ENCODE measurements around the gene CCDC188.

DNA sequence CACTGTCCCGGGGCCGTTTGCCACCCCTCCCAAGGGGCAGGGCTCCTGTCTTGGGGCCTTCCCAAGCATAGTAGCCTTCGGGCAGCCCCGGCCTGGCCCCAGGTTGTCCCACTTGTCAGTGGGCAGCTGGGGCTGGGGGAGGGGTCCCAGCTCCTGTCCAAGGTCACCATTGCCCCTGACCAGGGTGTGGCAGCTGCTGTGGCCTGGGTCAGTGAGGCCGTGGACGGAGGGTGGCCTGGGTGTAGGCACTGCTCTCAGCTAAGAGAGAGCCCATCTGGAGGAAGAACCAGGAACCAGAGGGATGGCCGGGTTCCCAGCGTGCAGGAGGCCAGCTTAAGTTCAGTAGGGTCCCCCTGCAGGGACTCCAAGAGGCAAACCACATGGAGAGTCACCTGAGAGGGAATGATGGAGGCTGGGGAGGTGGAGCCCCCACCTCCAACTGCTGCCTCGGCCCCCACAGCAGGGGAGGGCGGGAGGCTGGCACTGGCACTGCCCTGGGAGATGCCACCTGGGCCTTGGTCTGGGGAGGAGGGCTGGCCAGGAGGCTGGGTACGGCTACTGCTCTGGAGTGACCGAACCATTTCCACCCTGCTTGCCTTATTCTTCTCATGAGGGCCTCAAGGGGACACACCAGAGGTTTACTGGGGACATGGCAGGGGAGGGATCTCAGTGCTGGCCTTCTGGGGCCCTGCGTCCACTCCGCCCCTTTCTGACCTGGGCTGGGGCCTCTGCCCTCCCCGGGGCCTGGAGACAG is 6.8 kb upstream of the CCDC188 start:
- TF ChIP-seq, protein P1, sequence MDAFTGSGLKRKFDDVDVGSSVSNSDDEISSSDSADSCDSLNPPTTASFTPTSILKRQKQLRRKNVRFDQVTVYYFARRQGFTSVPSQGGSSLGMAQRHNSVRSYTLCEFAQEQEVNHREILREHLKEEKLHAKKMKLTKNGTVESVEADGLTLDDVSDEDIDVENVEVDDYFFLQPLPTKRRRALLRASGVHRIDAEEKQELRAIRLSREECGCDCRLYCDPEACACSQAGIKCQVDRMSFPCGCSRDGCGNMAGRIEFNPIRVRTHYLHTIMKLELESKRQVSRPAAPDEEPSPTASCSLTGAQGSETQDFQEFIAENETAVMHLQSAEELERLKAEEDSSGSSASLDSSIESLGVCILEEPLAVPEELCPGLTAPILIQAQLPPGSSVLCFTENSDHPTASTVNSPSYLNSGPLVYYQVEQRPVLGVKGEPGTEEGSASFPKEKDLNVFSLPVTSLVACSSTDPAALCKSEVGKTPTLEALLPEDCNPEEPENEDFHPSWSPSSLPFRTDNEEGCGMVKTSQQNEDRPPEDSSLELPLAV (CRISPR knock-in tag; conservative IDR thresholded peaks at IDR 0.05; ENCODE audit: low read depth), result no peak
- TF ChIP-seq, protein P2, sequence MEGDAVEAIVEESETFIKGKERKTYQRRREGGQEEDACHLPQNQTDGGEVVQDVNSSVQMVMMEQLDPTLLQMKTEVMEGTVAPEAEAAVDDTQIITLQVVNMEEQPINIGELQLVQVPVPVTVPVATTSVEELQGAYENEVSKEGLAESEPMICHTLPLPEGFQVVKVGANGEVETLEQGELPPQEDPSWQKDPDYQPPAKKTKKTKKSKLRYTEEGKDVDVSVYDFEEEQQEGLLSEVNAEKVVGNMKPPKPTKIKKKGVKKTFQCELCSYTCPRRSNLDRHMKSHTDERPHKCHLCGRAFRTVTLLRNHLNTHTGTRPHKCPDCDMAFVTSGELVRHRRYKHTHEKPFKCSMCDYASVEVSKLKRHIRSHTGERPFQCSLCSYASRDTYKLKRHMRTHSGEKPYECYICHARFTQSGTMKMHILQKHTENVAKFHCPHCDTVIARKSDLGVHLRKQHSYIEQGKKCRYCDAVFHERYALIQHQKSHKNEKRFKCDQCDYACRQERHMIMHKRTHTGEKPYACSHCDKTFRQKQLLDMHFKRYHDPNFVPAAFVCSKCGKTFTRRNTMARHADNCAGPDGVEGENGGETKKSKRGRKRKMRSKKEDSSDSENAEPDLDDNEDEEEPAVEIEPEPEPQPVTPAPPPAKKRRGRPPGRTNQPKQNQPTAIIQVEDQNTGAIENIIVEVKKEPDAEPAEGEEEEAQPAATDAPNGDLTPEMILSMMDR (CRISPR knock-in tag; IDR thresholded peaks at IDR 0.05), result no peak
- TF ChIP-seq CHD4 (IDR thresholded peaks at IDR 0.05; ENCODE audit: borderline replicate concordance, low read length) (no peak), HOXA7 (CRISPR knock-in tag; IDR thresholded peaks at IDR 0.05) (no peak), ADNP (CRISPR knock-in tag; IDR thresholded peaks at IDR 0.05) (no peak), BRCA1 (CRISPR knock-in tag; IDR thresholded peaks at IDR 0.05) (no peak), RFX5 (IDR thresholded peaks at IDR 0.05; ENCODE audit: low read depth, low read length) (no peak), YY1 (IDR thresholded peaks at IDR 0.05; ENCODE audit: insufficient read depth, insufficient replicate concordance, low read depth, low read length) (no peak), ZNF317 (CRISPR knock-in tag; IDR thresholded peaks at IDR 0.05) (no peak), JUND (CRISPR knock-in tag; IDR thresholded peaks at IDR 0.05) (no peak)
